OCI-LY3 (cell line): Measurements from ENCODE around the gene PTCHD1.

Source experiments
- H2AFZ ChIP-seq: fragments of 200-600, 300-600 bp; shearing (Covaris generic); 2 replicates; pipeline ENCODE4 v1.6.0; 2014; ENCODE audit warnings: antibody characterized with exemption, low read depth, low read length
- H3K27ac ChIP-seq: fragments of 200-600, 300-600 bp; sonication (generic); 2 replicates; pipeline ENCODE4 v1.5.1; 2014; ENCODE audit warnings: mild to moderate bottlenecking, low read length, moderate library complexity, mixed read lengths
- H3K27me3 ChIP-seq: fragments of 200-600, 300-600 bp; sonication (generic); 2 replicates; pipeline ENCODE4 v1.6.1; 2014; ENCODE audit warnings: low read depth, low read length, mixed read lengths
- H3K36me3 ChIP-seq: fragments of 200-600, 300-600 bp; sonication (generic); replicated peaks from 2 replicates; pipeline ENCODE3; 2014; ENCODE audit warnings: low read depth, low read length, mixed read lengths
- H3K4me1 ChIP-seq: fragments of 300-600, 200-600 bp; sonication (generic); 2 replicates; pipeline ENCODE4 v1.6.1; 2014; ENCODE audit warnings: low read length, mixed read lengths
- H3K4me2 ChIP-seq: fragments of 200-600, 300-600 bp; sonication (generic); 2 replicates; pipeline ENCODE4 v1.6.1; 2014; ENCODE audit warnings: low read length, mixed read lengths
- H3K4me3 ChIP-seq: fragments of 300-600, 200-600 bp; sonication (generic); 2 replicates; pipeline ENCODE4 v1.5.1; 2014; ENCODE audit warnings: antibody characterized with exemption, mild to moderate bottlenecking, low read length, moderate library complexity
- H3K79me2 ChIP-seq: fragments of 300-600, 200-600 bp; shearing (Covaris generic); 2 replicates; pipeline ENCODE4 v1.6.1; 2014; ENCODE audit warnings: mild to moderate bottlenecking, low read length, mixed read lengths
- H3K9ac ChIP-seq: fragments of 300-600, 200-600 bp; shearing (Covaris generic); 2 replicates; pipeline ENCODE4 v1.6.0; 2014; ENCODE audit warnings: mild to moderate bottlenecking, low read length, moderate library complexity
- H3K9me3 ChIP-seq: fragments of 200-600, 300-600 bp; shearing (Covaris generic); 2 replicates; pipeline ENCODE4 v1.6.1; 2014; ENCODE audit warnings: low read length, mixed read lengths; ENCODE audit not compliant: insufficient read depth
- H4K20me1 ChIP-seq: fragments of 200-600, 300-600 bp; sonication (generic); 2 replicates; pipeline ENCODE4 v1.6.1; 2016; ENCODE audit warnings: low read length, mixed read lengths; ENCODE audit not compliant: insufficient read depth
- EZH2phosphoT487 ChIP-seq: fragments of 200-600 bp; shearing (Covaris generic); IDR thresholded peaks from 2 replicates; pipeline ENCODE4 v1.6.1; 2018; ENCODE audit warnings: antibody characterized with exemption, mixed run types, low read depth
- TF ChIP-seq, protein P1 (sequence below): fragments of 200-600, 300-600 bp; sonication (generic); IDR thresholded peaks from 2 replicates; pipeline ENCODE4 v1.5.1; 2014; ENCODE audit warnings: antibody characterized with exemption, low read length, low read depth

The PTCHD1 gene

DNA sequence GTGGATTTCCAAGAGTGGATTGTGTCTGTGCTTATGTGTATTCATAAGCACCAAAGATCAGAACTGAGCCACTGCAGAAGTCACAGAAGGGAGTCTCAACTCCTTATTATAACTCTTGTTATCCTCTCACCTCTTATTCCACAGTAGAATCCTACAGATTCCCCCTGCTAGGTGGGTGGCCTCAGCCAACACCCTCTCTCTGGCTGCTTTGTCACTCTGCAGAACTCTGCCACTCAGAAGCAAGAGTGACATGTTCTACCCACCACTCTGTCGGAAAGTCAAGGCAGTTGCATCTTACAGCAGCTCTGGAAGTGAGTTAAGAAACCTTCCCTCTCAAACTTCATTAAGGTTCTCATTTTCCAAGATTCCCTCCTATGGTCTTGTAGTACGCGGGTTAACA is 41.9 kb downstream of the PTCHD1 start:
- H3K4me3 ChIP-seq, result no peak overlapping the region
- no peaks in the 10 kb centered on the region for H3K36me3 ChIP-seq
- no peaks in the 10 kb centered on the region for H3K9me3 ChIP-seq
- H4K20me1 ChIP-seq, result no peaks in the 10 kb centered on the region
- H3K9ac ChIP-seq, result no peak overlapping the region
- no peak overlapping the region for H2AFZ ChIP-seq
- peaks cover 5% of the 10 kb centered on the region for H3K4me1 ChIP-seq
- H3K27me3 ChIP-seq, result no peaks in the 10 kb centered on the region; the same call in 1 of the 2 replicates
- TF ChIP-seq, protein P1, sequence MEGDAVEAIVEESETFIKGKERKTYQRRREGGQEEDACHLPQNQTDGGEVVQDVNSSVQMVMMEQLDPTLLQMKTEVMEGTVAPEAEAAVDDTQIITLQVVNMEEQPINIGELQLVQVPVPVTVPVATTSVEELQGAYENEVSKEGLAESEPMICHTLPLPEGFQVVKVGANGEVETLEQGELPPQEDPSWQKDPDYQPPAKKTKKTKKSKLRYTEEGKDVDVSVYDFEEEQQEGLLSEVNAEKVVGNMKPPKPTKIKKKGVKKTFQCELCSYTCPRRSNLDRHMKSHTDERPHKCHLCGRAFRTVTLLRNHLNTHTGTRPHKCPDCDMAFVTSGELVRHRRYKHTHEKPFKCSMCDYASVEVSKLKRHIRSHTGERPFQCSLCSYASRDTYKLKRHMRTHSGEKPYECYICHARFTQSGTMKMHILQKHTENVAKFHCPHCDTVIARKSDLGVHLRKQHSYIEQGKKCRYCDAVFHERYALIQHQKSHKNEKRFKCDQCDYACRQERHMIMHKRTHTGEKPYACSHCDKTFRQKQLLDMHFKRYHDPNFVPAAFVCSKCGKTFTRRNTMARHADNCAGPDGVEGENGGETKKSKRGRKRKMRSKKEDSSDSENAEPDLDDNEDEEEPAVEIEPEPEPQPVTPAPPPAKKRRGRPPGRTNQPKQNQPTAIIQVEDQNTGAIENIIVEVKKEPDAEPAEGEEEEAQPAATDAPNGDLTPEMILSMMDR, result no peak
- TF ChIP-seq EZH2phosphoT487, result no peak
- no peak overlapping the region for H3K27ac ChIP-seq
- no peak overlapping the region for H3K4me2 ChIP-seq
- no peaks in the 10 kb centered on the region for H3K79me2 ChIP-seq

DNA sequence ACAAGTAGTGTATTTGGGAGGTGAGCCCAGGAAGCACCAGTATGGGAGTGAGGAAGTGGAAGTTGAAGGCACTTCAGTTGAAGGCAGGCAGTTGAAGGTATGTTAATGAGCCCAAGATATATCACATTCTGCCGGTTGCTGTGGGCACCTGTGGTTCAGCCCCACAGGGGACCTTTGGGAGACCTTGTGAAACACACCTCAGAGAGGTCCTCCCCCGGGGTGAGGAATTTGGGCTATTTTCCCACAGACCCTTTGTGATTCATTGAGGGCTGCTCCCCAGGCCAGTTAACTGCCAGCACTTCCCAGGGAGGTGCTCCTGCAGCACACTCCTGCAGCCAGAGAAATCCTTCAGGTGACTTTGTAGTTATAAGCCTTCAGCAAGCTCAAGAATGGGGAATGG is 45.9 kb downstream of the PTCHD1 start:
- H3K4me2 ChIP-seq, result no peak overlapping the region
- H3K4me1 ChIP-seq, result peaks cover 31% of the 10 kb centered on the region
- no peak overlapping the region for H3K9ac ChIP-seq
- no peaks in the 10 kb centered on the region for H3K9me3 ChIP-seq
- no peak overlapping the region for H3K4me3 ChIP-seq
- TF ChIP-seq, protein P1, result no peak
- no peak for TF ChIP-seq EZH2phosphoT487
- H3K27me3 ChIP-seq, result no peaks in the 10 kb centered on the region
- H4K20me1 ChIP-seq, result no peaks in the 10 kb centered on the region
- no peaks in the 10 kb centered on the region for H3K36me3 ChIP-seq
- H3K27ac ChIP-seq, result no peak overlapping the region
- no peaks in the 10 kb centered on the region for H3K79me2 ChIP-seq
- no peak overlapping the region for H2AFZ ChIP-seq

DNA sequence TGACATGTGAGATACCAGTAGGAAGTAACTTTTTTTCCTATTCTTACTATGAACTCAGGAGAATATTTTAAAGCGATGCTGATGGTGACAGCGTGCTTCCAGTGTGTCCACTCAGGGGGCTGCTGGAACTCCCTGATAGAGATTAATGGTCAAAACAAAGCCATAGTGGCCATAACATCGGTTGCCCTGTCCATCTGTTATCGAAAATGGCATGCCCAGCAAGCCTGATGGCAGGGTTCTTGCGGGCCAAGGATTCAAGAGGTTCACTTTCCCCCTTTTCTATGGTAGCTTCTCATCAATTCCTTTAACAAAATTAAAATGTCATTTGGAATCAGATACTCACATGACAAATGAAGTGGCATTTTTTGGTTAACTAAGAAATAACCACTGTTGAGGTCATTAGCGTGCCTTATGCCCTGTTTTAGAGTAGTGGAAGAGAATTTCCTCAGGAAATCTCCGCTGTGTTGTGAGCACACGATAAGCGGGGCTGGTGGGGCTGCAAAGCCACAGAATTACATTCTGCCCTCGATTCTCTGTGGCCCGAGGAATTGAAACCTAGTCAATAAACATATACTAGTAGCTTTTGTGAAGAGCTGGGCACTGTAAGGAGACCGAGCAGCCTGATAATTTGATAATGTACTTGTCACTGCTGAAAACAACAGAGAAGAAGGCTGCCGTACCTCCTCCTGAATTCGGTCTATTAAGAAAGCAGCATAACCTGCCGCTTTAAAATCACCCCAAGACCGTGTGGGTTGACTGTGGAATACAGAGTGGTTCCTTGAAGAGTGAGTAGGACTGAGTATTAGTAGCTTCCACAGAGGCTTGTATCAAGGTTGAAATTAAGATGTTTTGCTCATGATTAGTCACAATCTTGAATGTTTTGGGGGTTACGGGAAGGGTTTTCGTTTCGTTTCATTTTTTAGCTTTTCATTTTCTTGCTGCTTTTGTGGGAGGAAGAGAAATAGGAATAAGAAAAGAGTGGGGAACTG is 46.7 kb downstream of the PTCHD1 start:
- Histone ChIP-seq H3K4me2 (peak overlapping the region; percentile 88), H3K79me2 (no peaks in the 10 kb centered on the region), H3K9me3 (no peaks in the 10 kb centered on the region), H3K36me3 (no peaks in the 10 kb centered on the region), H4K20me1 (no peaks in the 10 kb centered on the region), H2AFZ (peak overlapping the region; percentile 51), H3K27ac (no peak overlapping the region), H3K4me3 (peak overlapping the region; percentile 76), H3K4me1 (peaks cover 31% of the 10 kb centered on the region), H3K27me3 (no peaks in the 10 kb centered on the region), H3K9ac (peak overlapping the region; percentile 26)
- TF ChIP-seq, protein P1, result no peak
- no peak for TF ChIP-seq EZH2phosphoT487

DNA sequence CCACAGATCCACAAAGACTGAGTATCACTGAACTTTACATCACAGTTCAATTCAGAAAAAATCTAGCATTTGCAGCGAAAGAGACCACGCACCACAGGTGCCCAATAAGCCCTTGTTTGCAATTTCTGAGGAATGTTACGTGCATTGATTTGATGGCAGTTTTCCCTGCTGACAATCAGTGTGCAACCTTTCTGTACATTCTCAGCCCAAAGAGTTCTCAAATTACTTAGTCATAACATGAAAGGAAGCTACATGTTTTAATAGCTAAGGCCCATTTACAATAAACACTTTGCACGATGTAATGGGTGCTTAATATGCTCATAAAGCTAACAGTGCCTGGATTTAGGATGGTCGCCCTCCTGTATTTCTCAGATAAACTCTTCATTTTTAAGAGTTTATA is 47.9 kb downstream of the PTCHD1 start:
- H4K20me1 ChIP-seq, result no peaks in the 10 kb centered on the region
- no peaks in the 10 kb centered on the region for H3K27me3 ChIP-seq
- no peaks in the 10 kb centered on the region for H3K9me3 ChIP-seq
- H3K4me3 ChIP-seq, result 0 out of 2 replicates have a peak overlapping the region, but pooled peaks have one; percentile 6
- no peaks in the 10 kb centered on the region for H3K79me2 ChIP-seq
- peak overlapping the region; percentile 88 for H3K4me2 ChIP-seq
- peaks cover 31% of the 10 kb centered on the region for H3K4me1 ChIP-seq
- no peak overlapping the region for H2AFZ ChIP-seq
- H3K27ac ChIP-seq, result no peak overlapping the region
- no peak overlapping the region for H3K9ac ChIP-seq
- no peaks in the 10 kb centered on the region for H3K36me3 ChIP-seq
- TF ChIP-seq, protein P1, result no peak
- no peak for TF ChIP-seq EZH2phosphoT487
